NCI-H2196 treated with DMSO at 0.1 percent for 48 hours (cell line): ENCODE data around the gene TSR3.
A peak's percentile ranks its signal among the peaks of the same experiment; 100 is the strongest.

ENCODE experiments used
- DNase-seq: peaks from one replicate; lab custom pipeline; 2025; ENCODE audit not compliant: unreplicated experiment; lab: John Stamatoyannopoulos, UW

Gene TSR3

DNA sequence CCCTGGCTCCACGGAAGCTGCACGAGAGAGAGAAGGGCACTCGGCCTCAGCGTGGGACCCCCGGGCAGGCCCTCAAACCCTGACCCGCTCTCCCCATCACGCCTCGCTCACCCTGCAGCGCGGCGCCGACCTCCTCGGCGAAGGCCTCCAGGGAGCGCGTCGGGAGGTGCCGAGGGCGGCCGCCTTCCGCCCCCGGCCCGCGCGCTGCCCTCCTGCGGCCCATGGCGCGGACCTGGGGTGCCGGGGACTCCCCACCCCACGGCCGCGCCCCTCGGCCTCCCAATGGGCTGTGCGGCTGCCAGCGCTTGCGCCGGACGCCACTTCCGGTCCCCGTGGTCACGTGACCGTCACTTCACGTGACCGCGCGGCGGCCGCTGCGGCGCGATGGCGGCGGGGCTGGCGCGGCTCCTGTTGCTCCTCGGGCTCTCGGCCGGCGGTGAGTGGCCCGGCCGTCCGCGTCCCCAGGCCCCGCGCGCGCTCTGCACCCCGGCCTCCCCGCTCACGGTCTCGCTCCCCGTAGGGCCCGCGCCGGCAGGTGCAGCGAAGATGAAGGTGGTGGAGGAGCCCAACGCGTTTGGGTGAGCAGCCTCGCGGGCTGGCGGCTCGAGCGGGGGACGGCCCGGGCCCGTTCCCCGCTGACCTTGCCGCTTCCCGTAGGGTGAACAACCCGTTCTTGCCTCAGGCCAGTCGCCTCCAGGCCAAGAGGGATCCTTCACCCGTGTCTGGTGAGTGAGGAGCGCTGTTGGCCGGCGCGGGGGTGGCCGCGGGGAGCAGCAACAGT is at the start of gene TSR3, which contains the start of gene GNPTG:
Gene TSR3, minus strand, starts transcription at position 297 of the 781 bp plus-strand sequence. Its CDS starts 74 bp downstream, at position 223.
Gene GNPTG, plus strand, starts transcription at position 350 of the 781 bp plus-strand sequence. Its CDS starts 35 bp downstream, at position 385.
- DNase-seq: peak; percentile 57

DNA sequence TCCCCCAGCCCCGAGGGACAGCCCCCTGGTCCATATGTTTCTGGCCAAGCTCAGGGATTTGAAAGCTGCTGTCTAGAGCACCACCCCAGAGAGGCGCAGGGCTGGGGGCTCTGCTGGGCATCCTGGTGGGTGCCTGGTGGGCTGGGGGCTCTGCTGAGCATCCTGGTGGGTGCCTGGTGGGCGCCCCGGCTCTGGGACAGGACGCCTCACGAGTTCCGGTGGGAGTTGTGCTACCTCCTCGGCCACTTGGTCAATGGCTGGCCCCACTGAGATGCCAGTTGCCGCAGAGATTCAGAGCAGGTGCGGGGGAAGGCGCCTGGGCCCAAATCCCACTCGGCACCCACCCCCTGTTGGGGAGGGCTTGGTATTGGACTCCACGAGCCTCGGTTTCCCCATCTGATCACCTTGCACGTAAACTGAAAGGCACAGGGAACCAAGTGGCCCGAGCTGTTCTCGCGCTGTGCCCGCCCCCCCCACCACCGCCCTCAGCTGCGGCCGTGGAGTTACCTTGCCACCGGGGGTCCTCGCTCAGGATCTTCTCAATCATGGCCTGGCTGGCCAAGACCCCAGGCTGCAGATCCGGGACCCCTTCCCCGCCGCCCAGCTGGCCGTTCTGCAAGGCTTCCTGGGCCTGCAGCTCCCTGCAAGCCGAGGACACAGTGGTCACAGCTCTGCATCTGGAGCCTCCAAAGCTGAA is 49.5 kb upstream of the TSR3 start:
- DNase-seq: no peak

DNA sequence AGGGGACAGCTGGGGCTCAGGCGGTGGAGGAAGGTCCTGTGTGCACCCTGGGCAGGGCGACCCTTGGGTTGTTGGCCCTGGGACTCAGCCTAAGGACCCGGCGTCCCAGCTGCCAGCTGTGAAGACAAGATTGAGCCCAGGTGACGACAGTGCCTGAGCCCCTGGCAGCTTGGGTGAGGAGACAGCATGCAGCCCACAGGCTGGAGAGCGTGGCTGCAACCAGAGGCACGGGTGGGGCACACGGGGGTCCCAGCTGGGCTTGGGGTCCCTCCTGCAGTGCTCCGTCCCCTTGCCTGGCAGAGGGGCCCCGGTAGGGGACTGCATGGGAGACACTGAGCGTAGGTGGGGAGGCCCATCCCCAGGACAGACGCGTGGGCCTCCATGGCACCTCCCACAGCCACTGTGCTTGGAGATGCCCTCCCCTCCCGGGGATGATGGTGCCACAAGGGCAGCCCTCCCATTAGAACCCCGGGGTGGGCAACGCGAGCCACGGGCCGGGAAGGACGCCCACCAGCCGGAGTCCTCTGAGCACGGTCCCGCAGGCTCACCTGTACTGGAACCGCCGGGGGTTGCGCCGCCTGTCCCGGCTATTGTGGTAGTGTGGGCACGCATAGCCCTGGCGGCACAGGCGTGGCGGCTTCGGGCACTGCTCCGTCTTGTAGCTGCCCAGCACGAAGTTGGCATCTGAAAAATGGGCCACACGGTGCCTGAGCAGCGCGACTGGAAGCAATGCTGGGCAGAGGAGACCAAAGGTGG is 47.3 kb upstream of the TSR3 start:
- no peak for DNase-seq

DNA sequence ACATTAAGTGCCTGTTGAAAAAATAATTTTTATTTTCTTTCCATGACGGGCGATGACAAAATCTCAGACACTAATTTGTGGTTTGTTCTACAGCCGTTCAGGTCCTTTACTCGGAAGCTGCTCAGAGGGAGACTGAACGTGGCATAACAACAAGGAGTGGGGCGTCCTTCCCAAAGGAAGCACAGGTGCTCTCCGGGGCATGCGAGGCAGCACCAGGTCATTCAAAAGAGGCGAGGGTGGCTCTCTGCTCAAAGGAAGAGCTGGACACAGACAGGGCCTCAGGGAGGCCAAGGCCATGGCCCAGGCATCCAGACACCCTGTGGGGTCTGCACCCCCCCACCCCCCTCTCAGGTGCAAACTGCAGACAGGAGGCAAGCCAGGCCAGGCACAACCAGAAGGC is 46.7 kb upstream of the TSR3 start:
- DNase-seq: no peak

DNA sequence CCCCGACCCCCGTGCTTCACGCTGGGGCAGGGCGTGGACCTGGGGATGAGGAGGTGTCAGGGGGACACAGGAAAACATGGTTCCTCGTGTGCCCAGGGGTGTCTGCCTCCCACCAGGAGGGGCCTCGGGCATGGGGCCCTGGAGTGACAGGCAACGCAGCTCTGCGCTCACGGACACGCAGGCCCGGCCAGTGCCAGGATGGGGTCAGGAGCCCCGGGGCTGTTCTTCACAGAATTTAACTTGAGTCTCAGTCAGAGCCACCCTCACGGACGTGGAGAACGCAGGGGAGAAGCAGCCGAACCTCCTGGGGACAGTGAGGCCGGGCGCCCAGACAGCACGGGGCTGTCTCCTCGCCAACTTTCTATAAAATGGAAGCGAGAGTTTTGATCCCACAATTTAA is 46.1 kb upstream of the TSR3 start:
- no peak for DNase-seq

DNA sequence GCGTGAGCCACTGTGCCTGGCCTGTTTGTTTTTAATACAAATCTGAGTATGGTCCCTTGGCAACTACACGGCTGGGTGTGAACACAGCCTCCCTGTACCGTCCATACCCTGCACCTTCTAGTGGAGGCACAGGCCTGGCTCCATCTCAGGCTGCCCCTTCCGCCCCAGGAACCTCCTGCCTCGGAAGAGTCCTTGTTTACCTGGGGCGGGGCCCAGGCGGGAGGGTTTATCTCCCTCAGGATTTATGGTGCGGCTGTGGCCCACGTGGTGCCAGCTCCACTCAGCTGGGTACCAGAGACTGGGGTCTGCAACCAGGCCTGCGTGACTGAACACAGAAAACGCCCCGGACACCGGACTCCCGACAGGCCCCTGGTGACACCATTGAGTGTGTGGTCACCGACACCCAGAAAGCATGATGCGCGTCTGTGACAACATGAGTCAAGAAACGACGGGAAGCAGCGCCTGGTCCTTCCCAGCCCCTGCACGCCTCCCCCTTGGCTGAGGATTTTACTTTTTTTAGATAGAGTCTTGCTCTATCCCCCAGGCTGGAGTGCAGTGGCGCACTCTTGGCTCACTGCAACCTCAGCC is 43.9 kb upstream of the TSR3 start:
- DNase-seq: no peak

DNA sequence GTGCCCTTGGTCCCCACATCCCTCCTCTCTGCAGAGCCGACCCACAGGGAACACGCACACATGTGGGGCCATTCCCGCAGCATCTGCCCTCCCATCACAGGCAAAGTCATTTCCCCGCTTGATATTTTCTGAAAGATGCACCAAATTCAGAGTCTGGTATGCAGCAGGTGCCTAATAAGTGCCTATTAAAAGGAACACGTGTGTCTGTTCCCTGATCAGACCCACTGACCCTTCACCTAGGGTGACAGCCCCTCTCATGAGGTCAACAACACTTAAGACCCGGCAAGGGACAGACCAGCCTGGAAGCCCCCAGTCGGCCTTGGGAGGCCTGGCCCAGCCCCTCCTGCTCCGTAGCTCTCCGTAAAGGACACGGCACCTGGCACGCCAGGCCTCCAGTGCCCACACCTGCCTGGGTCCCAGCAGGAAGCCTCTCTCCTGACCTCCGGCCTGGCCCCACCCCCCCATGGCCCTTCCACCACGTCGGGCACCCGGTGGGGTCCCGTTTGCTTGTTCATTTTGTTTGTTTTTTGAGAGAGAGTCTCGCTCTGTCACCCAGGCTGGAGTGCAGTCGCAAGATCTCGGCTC is 42.8 kb upstream of the TSR3 start:
- DNase-seq: no peak

DNA sequence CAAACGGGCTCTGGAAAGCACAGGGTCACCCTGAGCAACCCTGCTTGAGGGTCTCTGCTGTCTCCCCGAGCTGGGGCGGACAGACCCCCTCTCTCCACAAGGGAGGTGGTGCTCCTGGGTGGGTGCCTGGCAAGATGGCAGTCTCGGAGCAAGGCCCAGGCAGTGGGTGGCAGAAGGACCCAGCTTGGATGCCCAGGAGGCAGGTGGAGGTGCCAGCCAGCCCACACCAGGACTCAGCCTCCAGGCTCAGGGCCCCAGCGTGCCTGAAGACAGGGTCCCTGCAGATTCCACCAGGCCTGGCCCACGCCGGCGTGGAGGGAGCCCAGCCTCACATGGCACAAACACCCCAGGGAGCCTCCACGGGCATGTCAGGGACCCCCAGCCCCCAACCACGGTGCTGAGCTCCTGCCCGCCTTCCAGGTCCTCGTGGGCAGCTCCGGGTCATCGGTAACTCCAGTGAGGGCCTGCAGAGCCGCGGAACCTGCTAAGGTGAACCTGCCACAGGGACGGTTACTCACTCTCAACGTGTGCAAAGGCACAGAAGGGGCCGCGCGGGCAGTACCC is 42.0 kb upstream of the TSR3 start:
- DNase-seq: no peak

DNA sequence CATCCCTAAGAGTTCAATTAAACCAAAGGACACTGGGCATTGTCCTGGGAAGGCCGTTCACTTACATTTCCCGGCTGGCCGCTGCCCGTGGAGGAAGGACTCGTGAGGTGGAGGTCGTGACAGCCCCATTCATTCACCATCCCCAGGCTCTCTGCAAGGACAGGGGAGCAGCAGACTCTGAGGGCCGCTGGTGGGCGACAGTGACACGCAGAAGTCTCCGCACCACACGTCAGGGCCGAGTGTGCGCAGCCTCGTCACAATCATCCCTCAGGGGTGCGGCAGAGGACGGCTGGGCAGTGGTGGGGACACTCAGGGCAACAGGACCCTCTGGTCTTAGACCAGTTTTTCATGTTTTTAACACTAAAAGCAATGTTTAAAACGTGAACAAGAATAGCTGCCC is 41.1 kb upstream of the TSR3 start:
- no peak for DNase-seq

DNA sequence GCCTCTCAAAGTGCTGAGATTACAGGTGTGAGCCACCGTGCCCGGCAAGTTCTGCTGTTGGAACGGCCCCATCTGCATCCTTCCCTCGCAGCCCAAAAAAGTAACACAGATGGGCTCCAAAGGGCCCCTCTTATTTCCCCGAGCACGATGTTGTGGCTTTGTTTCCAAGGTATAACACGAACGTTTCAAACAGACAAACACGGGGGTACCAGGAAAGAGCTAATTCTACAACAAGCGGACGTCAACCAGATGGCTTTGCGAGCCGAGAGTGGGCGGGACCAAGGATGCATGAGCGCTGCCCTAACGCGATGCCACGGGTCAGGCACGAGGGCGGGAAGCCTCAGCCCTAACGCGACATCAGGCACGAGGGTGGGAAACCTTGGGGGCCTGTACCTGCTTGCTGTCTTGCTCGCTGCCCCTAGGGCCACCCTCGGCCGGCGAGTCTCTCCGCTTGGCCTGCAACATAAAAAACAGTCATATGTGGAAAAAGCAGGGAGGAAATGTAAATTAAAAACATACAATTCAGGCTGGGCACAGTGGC is 38.6 kb upstream of the TSR3 start:
- DNase-seq: no peak

DNA sequence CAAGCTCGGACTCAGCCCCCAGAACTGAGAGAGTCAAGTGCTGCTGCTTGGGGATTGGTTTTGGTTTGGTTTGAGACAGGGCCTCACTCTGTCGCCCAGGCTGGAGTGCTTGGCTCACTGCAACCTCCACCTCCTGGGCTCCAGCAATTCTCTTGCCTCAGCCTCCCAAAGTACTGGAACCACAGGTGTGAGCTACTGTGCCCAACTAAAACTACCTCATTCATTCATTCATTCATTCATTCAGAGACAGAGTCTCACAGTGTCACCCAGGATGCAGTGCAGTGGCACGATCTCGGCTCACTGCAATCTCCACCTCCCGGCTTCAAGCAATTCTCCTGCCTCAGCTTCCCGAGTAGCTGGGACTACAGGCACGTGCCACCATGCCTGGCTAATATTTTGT is 38.1 kb upstream of the TSR3 start:
- no peak for DNase-seq

DNA sequence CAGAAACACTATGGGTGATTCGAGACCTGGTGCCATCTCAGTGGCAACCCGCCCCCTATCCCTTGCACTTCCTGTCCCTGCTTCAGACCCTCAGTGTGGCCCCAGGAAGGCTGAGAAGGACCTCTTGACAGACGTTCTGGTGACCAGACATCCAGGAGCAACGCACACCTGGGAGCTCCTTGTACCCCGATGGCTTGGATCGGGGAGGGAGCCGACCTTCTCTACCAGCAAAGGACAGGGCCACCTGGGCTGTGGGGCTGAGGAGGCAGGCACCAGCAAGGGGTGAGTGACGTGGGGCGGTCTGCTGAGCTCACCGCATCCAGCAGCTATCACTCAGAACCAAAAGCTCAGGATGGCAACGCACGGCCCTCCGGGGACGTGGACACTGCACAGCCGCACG is 35.7 kb upstream of the TSR3 start:
- no peak for DNase-seq

DNA sequence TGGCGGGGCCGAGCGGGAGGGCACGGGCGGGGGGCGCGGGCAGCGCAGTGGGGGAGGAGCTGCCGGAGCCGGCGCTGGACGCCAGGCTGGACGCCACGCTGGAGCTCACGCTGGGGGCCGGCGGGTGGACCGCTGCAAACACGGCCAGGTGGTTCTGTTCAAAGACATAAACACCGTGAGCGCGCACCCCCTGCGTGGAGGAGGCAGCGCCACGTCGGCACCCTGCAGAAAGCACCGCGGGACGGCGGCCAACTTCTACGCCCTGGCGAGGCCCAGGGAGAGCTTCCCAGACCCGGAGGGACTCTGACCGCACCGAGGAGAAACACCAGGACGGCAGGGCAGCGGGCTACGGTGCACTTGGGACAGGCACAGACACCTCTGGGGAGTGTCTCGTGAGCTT is 33.6 kb upstream of the TSR3 start:
- DNase-seq: no peak

DNA sequence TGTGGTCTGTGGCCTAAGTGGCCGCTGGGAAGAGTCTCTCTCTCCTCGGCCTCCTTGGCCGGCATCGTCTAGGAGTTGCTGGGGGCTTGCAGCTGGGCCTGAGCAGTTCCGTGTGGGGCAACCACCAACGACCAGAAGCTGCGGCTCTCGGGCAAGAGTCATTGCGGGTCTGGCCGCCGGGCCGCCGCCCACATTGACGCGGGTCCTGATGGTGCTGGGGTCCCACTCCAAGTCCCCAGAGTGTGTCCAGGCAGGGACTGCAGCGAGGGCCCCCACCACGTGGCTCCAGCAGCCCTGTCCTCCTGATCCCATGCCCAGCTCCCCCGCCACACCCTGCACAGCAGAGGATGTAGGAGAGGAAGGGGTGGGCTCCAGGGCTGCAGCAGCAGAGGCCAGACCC is 31.9 kb upstream of the TSR3 start:
- DNase-seq: no peak

DNA sequence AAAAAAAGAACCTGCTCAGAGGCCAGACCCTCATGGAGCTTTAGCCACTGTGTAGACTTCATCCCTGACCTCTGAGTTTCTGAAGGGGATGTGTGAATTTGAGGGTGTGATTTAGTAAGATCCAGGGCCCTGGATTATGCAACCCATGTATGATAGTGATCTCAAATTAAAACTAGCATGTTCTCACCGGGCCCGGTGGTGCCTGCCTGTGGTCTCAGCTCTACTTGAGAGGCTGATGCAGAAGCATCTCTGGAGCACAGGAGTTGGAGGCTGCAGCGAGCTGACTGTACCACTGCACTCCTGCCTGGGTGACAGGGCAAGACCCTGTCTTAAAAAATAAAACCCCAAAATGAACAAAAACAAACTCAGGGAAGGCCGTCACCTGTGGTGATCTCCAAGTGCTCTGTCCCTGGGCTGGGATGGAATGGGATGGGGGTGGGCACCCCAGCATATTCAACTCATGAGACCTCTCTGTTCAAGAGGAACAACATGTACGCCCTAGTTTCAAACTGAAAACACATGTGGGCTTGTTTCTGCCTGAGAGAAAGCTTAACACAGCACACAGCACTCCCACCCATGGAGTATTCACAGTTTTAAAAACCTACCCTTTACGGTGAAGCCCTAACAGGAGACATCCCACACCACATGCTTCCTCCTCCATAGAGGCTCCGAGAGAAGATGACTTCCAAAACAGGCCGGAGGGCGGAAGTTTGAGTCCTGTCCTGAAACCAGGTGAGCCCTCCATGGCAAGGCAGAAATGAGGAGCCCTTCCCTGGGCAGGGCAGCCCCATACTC is 30.1 kb upstream of the TSR3 start:
- no peak for DNase-seq

DNA sequence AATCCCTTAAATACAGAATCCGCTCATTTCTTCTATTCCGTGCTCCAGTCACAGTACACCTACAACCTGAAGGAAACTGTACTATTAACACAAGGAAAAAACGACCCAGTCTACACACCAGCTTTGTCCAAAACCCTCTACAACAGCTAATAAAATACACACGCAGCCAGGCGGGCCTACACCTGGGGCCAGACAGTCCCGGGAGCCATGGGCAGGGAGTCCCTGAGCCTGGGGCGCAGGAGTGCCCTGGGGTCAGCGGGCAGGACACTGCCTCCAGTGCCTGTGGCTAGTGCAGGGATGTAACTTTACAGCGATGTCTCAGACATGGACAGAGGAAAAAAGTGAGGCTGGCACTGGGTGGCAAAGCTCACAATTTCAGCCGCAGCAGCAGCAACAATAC is 28.5 kb upstream of the TSR3 start:
- DNase-seq: no peak

DNA sequence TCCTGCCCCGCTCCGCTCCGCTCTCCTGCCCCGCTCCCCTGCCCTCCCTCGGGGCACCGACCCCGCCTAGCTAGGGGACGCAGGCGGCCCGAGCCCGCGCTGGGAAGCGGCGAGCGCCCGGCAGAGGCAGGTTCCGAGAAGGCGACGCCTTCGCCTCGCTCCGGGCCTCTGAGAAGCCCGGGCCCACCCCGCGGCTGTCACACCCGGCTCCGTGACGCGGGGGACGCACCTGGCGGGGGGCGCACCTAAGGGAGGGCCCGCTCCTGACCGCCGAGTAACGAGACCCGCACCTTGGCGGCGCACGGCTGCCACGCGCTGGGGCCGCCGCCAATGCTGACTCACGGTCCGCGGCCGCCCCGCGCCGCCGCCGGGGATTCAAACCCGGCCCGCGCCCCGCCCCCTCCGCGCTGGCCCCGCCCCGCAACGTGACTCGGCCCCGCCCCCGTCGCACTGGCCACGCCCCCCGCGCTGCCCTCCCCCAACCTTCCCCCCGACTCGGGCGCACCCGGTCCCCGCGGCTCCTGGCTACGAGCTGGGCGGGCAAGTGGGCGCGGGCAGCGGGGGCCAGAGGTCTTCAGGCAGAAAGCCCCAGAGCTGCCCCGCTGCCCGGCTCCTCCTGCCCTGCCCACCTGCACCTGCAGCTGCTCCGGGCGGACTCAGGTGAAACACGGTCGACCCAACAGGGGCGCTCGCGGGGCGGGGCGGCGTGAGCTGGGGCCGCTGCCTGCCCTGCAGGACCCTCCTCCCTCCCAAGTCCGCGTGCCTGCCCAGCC is 27.8 kb upstream of the TSR3 start:
- DNase-seq: peak; percentile 40

DNA sequence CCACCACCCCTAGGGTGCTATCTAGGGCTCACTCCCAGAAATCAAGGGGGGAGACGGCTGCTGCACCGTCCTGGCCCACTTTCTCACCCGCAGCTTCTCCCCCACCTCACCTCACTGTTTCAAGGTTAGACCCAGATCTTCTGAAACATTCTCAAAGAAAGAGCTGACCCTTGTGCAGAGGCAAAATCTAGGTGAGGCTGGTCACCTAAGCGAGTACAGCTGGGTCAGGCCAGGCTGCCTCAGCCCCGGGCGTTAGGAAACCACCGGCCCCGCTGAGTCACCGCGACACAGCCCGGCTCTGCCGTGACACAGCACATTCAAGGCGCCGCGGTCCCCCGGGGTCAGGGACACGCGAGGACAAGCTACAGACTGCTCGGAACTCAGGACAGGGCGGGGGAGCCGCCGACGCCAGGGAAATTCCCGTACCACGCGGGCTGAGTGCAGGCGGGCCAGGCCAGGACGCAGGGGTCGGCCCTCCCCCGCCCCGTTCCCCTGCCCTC is 27.2 kb upstream of the TSR3 start:
- no peak for DNase-seq
